ENCODE results near the gene ARID2.

DNA sequence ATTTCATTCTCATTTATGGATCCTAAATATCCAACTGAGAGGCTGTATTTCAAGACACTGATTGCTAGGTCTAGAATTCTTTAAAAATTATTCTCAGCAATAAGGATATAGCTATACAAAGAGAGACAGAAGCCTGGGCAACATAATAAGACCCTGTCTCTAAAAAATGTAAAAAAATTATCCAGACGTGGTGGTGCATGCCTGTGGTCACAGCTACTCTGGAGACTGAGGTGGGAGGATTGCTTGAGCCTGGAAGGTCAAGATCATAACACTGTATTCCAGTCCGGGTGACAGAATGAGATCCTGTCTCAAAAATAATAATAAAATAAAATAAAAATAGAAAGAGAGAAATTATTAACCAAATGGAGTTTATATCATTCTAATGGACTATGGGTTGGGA is 20.6 kb upstream of the ARID2 start:
- TF ChIP-seq CTCF (IDR thresholded peaks at IDR 0.05) (no peak), EZH2 (IDR thresholded peaks at IDR 0.05; ENCODE audit: borderline replicate concordance, insufficient read depth, low read depth, low read length, poor library complexity, severe bottlenecking) (no peak)

Measured in B cell (primary cell).